ENCODE data around the gene WBP11. TPM values are rescaled to one million over a fixed set of nuclear protein-coding genes. Genes with fewer than 3 reads are reported as not detected.

WBP11 gene
- total RNA-seq, 1 experiment from 2014 or later, result 108 TPM

- H4K20me1 ChIP-seq (ENCODE audit: control insufficient read depth, insufficient read depth, insufficient read length), result no peaks in the 10 kb centered on the region
- DNase-seq, result no peak
- H3K14ac ChIP-seq (ENCODE audit: insufficient read depth, low read length), result no peak overlapping the region
- no peak overlapping the region for H4K91ac ChIP-seq (ENCODE audit: insufficient read length, low read depth, low read length)
- TF ChIP-seq, protein P1, sequence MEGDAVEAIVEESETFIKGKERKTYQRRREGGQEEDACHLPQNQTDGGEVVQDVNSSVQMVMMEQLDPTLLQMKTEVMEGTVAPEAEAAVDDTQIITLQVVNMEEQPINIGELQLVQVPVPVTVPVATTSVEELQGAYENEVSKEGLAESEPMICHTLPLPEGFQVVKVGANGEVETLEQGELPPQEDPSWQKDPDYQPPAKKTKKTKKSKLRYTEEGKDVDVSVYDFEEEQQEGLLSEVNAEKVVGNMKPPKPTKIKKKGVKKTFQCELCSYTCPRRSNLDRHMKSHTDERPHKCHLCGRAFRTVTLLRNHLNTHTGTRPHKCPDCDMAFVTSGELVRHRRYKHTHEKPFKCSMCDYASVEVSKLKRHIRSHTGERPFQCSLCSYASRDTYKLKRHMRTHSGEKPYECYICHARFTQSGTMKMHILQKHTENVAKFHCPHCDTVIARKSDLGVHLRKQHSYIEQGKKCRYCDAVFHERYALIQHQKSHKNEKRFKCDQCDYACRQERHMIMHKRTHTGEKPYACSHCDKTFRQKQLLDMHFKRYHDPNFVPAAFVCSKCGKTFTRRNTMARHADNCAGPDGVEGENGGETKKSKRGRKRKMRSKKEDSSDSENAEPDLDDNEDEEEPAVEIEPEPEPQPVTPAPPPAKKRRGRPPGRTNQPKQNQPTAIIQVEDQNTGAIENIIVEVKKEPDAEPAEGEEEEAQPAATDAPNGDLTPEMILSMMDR (conservative IDR thresholded peaks at IDR 0.05), result no peak
- H3K18ac ChIP-seq (ENCODE audit: insufficient read length, low read depth, low read length), result no peak overlapping the region
- no peak overlapping the region for H3T11ph ChIP-seq (ENCODE audit: low read length)
- H2BK20ac ChIP-seq (ENCODE audit: low read depth, low read length, poor library complexity, severe bottlenecking), result no peak overlapping the region
- H3K9me3 Mint-ChIP-seq, result no peaks in the 10 kb centered on the region
- no peak overlapping the region for H2AK5ac ChIP-seq (ENCODE audit: insufficient read length, low read length)
- no peak overlapping the region for H2AFZ ChIP-seq (ENCODE audit: low read length)
- H3K4me2 ChIP-seq (ENCODE audit: insufficient read depth, insufficient read length, low read length), result no peak overlapping the region
- no peak overlapping the region; a peak in 1 of 7 replicates for H3K27ac Mint-ChIP-seq
- WGBS (ENCODE audit: extremely low coverage, insufficient read length, low lambda C conversion rate), result no CpG with 5 or more reads among the region's 5 CpGs
- no peak overlapping the region for H3K27ac ChIP-seq (ENCODE audit: insufficient read length, low read depth, low read length)
- no peak overlapping the region for H2BK15ac ChIP-seq (ENCODE audit: low read depth, low read length)
- no peaks in the 10 kb centered on the region for H3K4me1 Mint-ChIP-seq
- no peak overlapping the region for H4K8ac ChIP-seq (replicated peaks; ENCODE audit: insufficient read length, low read depth, low read length)
- no peaks in the 10 kb centered on the region for H3K4me1 ChIP-seq (ENCODE audit: insufficient read depth, low read length)
- no peak overlapping the region for H2BK120ac ChIP-seq (ENCODE audit: low read depth, low read length, poor library complexity, severe bottlenecking)
- H3K79me2 ChIP-seq (ENCODE audit: insufficient read depth, low read length), result no peaks in the 10 kb centered on the region
- H3K4ac ChIP-seq (ENCODE audit: low read depth, low read length), result no peak overlapping the region
- no peaks in the 10 kb centered on the region for H3K27me3 ChIP-seq (ENCODE audit: insufficient read depth, low read length)
- no peak overlapping the region for H2BK12ac ChIP-seq (ENCODE audit: insufficient read length, low read depth, low read length)
- H4K5ac ChIP-seq (ENCODE audit: insufficient read length, low read depth, low read length), result no peak overlapping the region
- no peak overlapping the region for H3K4me3 Mint-ChIP-seq
- no peaks in the 10 kb centered on the region for H3K23me2 ChIP-seq (ENCODE audit: insufficient read length, low read depth, low read length, poor library complexity, severe bottlenecking)
- no peaks in the 10 kb centered on the region for H3K27me3 Mint-ChIP-seq (ENCODE audit: low read depth)
- H3K79me1 ChIP-seq (ENCODE audit: insufficient read depth, low read depth, low read length, poor library complexity, severe bottlenecking), result no peaks in the 10 kb centered on the region
- no peaks in the 10 kb centered on the region for H3K9me3 ChIP-seq (ENCODE audit: control insufficient read depth, low read depth, low read length)
- H2BK5ac ChIP-seq (ENCODE audit: insufficient read length, low read length), result no peak overlapping the region
- no peak overlapping the region for H3K9ac ChIP-seq (ENCODE audit: extremely low read depth, insufficient read length, low read length)
- no peaks in the 10 kb centered on the region for H3K36me3 Mint-ChIP-seq (ENCODE audit: insufficient read depth in 1 of 3, low read depth in 3 of 3)
- no peak overlapping the region for H3K23ac ChIP-seq (ENCODE audit: insufficient read length, low read depth, low read length)
- H3K56ac ChIP-seq (ENCODE audit: insufficient read length, low read depth, low read length), result no peak overlapping the region
Measured at GRCh38 chr12:14810167-14810952, 7.1 kb upstream of the WBP11 start.

Measured in H9 (cell line).